ENCODE data around the gene MICAL2. TPM values are rescaled to one million over a fixed set of nuclear protein-coding genes. Genes with fewer than 3 reads are reported as not detected.

MICAL2 gene
- total RNA-seq, 2 donors from 2014 or later = 1.5 to 1.9 TPM

GRCh38 chr11:12196308-12196707, 85.9 kb downstream of the MICAL2 start:
- WGBS, 2 experiments (ENCODE audit: insufficient coverage in 1 of 2, insufficient read length in 1 of 2) = 94 to 100% methylated on average over 2 of the region's 2 CpGs
- H3K36me3 ChIP-seq (ENCODE audit: control insufficient read depth, insufficient read depth, low read length) = no peaks in the 10 kb centered on the region
- no peaks in the 10 kb centered on the region for H3K9me3 ChIP-seq (ENCODE audit: control insufficient read depth, low read length)
- peaks cover 37% of the 10 kb centered on the region for H3K4me1 ChIP-seq (ENCODE audit: control insufficient read depth, insufficient read depth, low read length)
- H3K4me3 Mint-ChIP-seq = no peak overlapping the region
- peak overlapping the region; percentile 0 for H3K4me3 ChIP-seq (ENCODE audit: low read length)
- H3K27me3 ChIP-seq (ENCODE audit: control insufficient read depth, insufficient read depth, low read length, poor library complexity, severe bottlenecking) = no peaks in the 10 kb centered on the region
- H3K27ac Mint-ChIP-seq = no peak overlapping the region
- H3K9ac ChIP-seq (ENCODE audit: extremely low read depth, low read length, poor library complexity, severe bottlenecking) = no peak overlapping the region
- no peak for DNase-seq
- no peak for TF ChIP-seq CTCF (conservative IDR thresholded peaks at IDR 0.05)
- H3K4me1 Mint-ChIP-seq = peaks cover 46% of the 10 kb centered on the region
- H3K27me3 Mint-ChIP-seq (ENCODE audit: insufficient read depth) = no peaks in the 10 kb centered on the region
- H3K27ac ChIP-seq (ENCODE audit: low read depth, low read length) = no peak overlapping the region
- H3K36me3 Mint-ChIP-seq (ENCODE audit: low read depth) = no peaks in the 10 kb centered on the region
- no peaks in the 10 kb centered on the region for H3K9me3 Mint-ChIP-seq

- DNase-seq = no peak
- no peaks in the 10 kb centered on the region for H3K27me3 ChIP-seq (ENCODE audit: control insufficient read depth, insufficient read depth, low read length, poor library complexity, severe bottlenecking)
- Mint-ChIP-seq H3K36me3 (ENCODE audit: low read depth) (no peaks in the 10 kb centered on the region), H3K9me3 (no peaks in the 10 kb centered on the region), H3K4me1 (peaks cover 49% of the 10 kb centered on the region), H3K27me3 (ENCODE audit: insufficient read depth) (no peaks in the 10 kb centered on the region), H3K4me3 (no peak overlapping the region), H3K27ac (no peak overlapping the region)
- H3K9ac ChIP-seq (ENCODE audit: extremely low read depth, low read length, poor library complexity, severe bottlenecking) = no peak overlapping the region
- peak overlapping the region; percentile 0 for H3K4me3 ChIP-seq (ENCODE audit: low read length)
- peaks cover 37% of the 10 kb centered on the region for H3K4me1 ChIP-seq (ENCODE audit: control insufficient read depth, insufficient read depth, low read length)
- TF ChIP-seq CTCF (conservative IDR thresholded peaks at IDR 0.05) = no peak
- no peak overlapping the region for H3K27ac ChIP-seq (ENCODE audit: low read depth, low read length)
- no peaks in the 10 kb centered on the region for H3K9me3 ChIP-seq (ENCODE audit: control insufficient read depth, low read length)
- H3K36me3 ChIP-seq (ENCODE audit: control insufficient read depth, insufficient read depth, low read length) = no peaks in the 10 kb centered on the region
Observed at GRCh38 chr11:12196872-12197271, 86.5 kb downstream of the MICAL2 start.

DNA sequence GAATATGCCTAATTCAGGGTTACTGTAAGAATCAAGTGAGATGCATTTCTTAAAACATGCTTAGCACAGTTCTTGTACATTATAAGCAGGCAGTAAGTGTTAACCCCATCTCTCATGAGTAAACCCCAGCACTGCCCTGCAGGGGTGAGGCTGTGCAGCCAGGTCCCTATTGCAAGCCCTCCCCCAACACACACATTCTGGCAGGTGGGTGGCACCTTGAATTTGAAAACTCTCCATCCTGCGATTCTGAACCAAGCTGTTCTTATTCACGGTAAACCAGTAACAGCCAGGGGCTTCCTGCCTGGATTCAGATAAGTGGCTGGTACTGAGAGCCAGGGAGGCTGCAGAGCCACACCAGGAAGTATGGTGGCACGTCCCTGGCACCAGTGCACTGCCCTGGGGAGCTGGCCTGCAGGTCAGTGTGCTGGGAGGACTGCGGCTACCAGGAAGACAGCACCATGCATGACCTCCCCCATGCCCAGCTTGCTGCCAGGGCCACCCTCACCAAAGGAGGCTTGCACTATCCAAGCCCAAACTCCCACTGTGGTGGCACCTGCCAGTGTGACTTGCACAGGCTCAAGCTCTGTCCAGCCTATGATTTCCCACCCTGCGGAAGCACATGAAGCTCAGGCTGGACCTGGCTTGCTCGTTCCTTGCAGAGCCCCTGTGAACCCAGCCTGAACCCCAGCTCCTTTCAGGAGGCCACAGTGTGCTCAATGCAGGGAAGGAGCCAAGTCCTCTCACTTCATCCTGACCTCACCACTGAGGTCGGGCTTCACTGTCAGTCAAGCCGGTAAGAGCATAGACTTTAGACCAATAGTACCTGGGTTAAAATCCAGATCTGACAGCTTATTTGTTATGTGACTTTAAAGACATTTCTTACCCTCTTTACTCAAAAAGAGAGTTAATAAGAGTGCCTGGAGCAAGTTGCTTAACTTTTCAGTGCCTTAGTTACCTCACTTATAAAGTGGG, 88.1 kb downstream of the MICAL2 start:
- H3K36me3 ChIP-seq (ENCODE audit: control insufficient read depth, insufficient read depth, low read length) = no peaks in the 10 kb centered on the region

More for the DNA sequence above, 88.1 kb downstream of the MICAL2 start:
- no peak overlapping the region for H3K27ac ChIP-seq (ENCODE audit: low read depth, low read length)
- Mint-ChIP-seq H3K27me3 (ENCODE audit: insufficient read depth) (no peaks in the 10 kb centered on the region), H3K4me1 (peaks cover 49% of the 10 kb centered on the region), H3K36me3 (ENCODE audit: low read depth) (no peaks in the 10 kb centered on the region), H3K9me3 (no peaks in the 10 kb centered on the region), H3K27ac (no peak overlapping the region), H3K4me3 (no peak overlapping the region)
- no peak overlapping the region for H3K4me3 ChIP-seq (ENCODE audit: low read length)
- peaks cover 37% of the 10 kb centered on the region for H3K4me1 ChIP-seq (ENCODE audit: control insufficient read depth, insufficient read depth, low read length)
- H3K9ac ChIP-seq (ENCODE audit: extremely low read depth, low read length, poor library complexity, severe bottlenecking) = no peak overlapping the region
- 91 to 93% methylated on average over 7 to 8 of the region's 8 CpGs for WGBS, 2 experiments (ENCODE audit: insufficient coverage in 1 of 2, insufficient read length in 1 of 2)
- no peaks in the 10 kb centered on the region for H3K27me3 ChIP-seq (ENCODE audit: control insufficient read depth, insufficient read depth, low read length, poor library complexity, severe bottlenecking)
- no peak for DNase-seq
- H3K9me3 ChIP-seq (ENCODE audit: control insufficient read depth, low read length) = peaks cover 4% of the 10 kb centered on the region
- TF ChIP-seq CTCF (conservative IDR thresholded peaks at IDR 0.05) = no peak
